Hepatocyte (in vitro differentiated cells): ENCODE measurements around the gene ARVCF. TPM values are rescaled to one million over a fixed set of nuclear protein-coding genes. Genes with fewer than 3 reads are reported as not detected.
"Not testable (repeated sequence)": the region's sequence is repeated elsewhere in the genome, so short reads cannot be mapped to it uniquely, and the experiment has no call there.

Experiments
- DNase-seq: peaks from one replicate; pipeline ENCODE4 v3.0.0-alpha.2; 2016; ENCODE audit warnings: low spot score
- H2AFZ ChIP-seq: fragments of 200-600 bp; sonication (generic); 2 replicates; pipeline ENCODE4 v1.6.0; 2016; ENCODE audit warnings: antibody characterized with exemption, mild to moderate bottlenecking
- H3K27ac ChIP-seq: fragments of 200-600 bp; sonication (generic); 2 replicates; pipeline ENCODE4 v1.5.1; 2016; ENCODE audit warnings: mild to moderate bottlenecking
- H3K27me3 ChIP-seq: fragments of 200-600 bp; sonication (generic); 2 replicates; pipeline ENCODE4 v1.6.1; 2016
- H3K36me3 ChIP-seq: fragments of 200-600 bp; sonication (generic); replicated peaks from 2 replicates; pipeline ENCODE4 v1.5.1; 2016; ENCODE audit warnings: low read depth; ENCODE audit not compliant: insufficient read depth
- H3K4me1 ChIP-seq: fragments of 200-600 bp; sonication (generic); 2 replicates; pipeline ENCODE4 v1.5.1; 2016; ENCODE audit warnings: mild to moderate bottlenecking, moderate library complexity; ENCODE audit not compliant: insufficient read depth
- H3K4me2 ChIP-seq: fragments of 200-600 bp; sonication (generic); 2 replicates; pipeline ENCODE4 v1.6.0; 2016
- H3K4me3 ChIP-seq: fragments of 200-600 bp; sonication (generic); 2 replicates; pipeline ENCODE4 v1.5.1; 2016; ENCODE audit warnings: mild to moderate bottlenecking
- H3K79me2 ChIP-seq: fragments of 200-600 bp; sonication (generic); 2 replicates; pipeline ENCODE4 v1.6.0; 2017; ENCODE audit warnings: mild to moderate bottlenecking
- H3K9me2 ChIP-seq: fragments of 200-600 bp; sonication (generic); replicated peaks from 2 replicates; pipeline ENCODE4 v1.6.0; 2017; ENCODE audit warnings: mild to moderate bottlenecking; ENCODE audit not compliant: insufficient read depth
- H3K9me3 ChIP-seq: fragments of 200-600 bp; sonication (generic); 2 replicates; pipeline ENCODE4 v1.5.1; 2016; ENCODE audit warnings: low read depth, mild to moderate bottlenecking
- H4K20me1 ChIP-seq: fragments of 200-600 bp; sonication (generic); 2 replicates; pipeline ENCODE4 v1.6.0; 2016; ENCODE audit warnings: mild to moderate bottlenecking; ENCODE audit not compliant: insufficient read depth, poor library complexity, severe bottlenecking
- CTCF ChIP-seq: fragments of 200-600 bp; sonication (generic); IDR thresholded peaks from 2 replicates; pipeline ENCODE4 v1.5.1; 2016; ENCODE audit warnings: antibody characterized with exemption, mild to moderate bottlenecking; ENCODE audit not compliant: poor library complexity
- EZH2 ChIP-seq: fragments of 200-600 bp; sonication (generic); IDR thresholded peaks from 2 replicates; pipeline ENCODE4 v1.6.1; 2016; ENCODE audit warnings: antibody characterized with exemption, mild to moderate bottlenecking, borderline replicate concordance
- EZH2phosphoT487 ChIP-seq: fragments of 200-600 bp; sonication (generic); IDR thresholded peaks from one replicate; pipeline ENCODE4 v1.6.1; 2018; ENCODE audit warnings: antibody characterized with exemption, mild to moderate bottlenecking, low read depth, moderate library complexity; ENCODE audit not compliant: unreplicated experiment, severe bottlenecking
- WGBS: methylation state at CpG from one replicate; pipeline ENCODE4 v1.1.6; 2016; ENCODE audit warnings: low lambda C conversion rate; ENCODE audit errors: missing lambda C conversion rate; 5-methylcytosine and 5-hydroxymethylcytosine counted together
- polyA plus RNA-seq: library from polyadenylated mRNA; unstranded; fragments of >200 nt; fragmentation: Nextera tagmentation; extraction: Ambion mirVana; gene quantifications from 2 replicates; pipeline ENCODE4 v1.2.1, GENCODE V29; 2016
- total RNA-seq: library from RNA; depleted of rRNA; stranded (reverse); fragments of >200 nt; gene quantifications from 2 replicates; pipeline ENCODE4 v1.2.3, GENCODE V29; 2014

ARVCF gene
- total and polyA plus RNA-seq, 2 experiments from 2014 or later: 23.8 to 32.5 TPM

GRCh38 chr22:19940536-19941364 is 75.9 kb downstream of the ARVCF start:
- DNase-seq: no peak
- Histone ChIP-seq H3K4me1 (peaks cover 15% of the 10 kb centered on the region), H3K4me2 (no peak overlapping the region), H3K36me3 (no peaks in the 10 kb centered on the region), H3K79me2 (no peaks in the 10 kb centered on the region), H4K20me1 (no peaks in the 10 kb centered on the region), H3K27me3 (no peaks in the 10 kb centered on the region), H2AFZ (no peak overlapping the region), H3K9me3 (no peaks in the 10 kb centered on the region), H3K9me2 (no peaks in the 10 kb centered on the region), H3K4me3 (no peak overlapping the region), H3K27ac (no peak overlapping the region)
- TF ChIP-seq EZH2phosphoT487 (no peak), CTCF (no peak)
- 92% methylated on average over 21 of the region's 21 CpGs for WGBS

- WGBS: 78% methylated on average over 16 of the region's 16 CpGs
- Histone ChIP-seq H3K79me2 (no peaks in the 10 kb centered on the region), H3K27ac (no peak overlapping the region), H2AFZ (no peak overlapping the region), H3K27me3 (no peaks in the 10 kb centered on the region), H3K36me3 (no peaks in the 10 kb centered on the region), H3K4me1 (peaks cover 6% of the 10 kb centered on the region), H3K4me3 (no peak overlapping the region), H3K9me3 (no peaks in the 10 kb centered on the region), H3K4me2 (no peak overlapping the region), H4K20me1 (no peaks in the 10 kb centered on the region), H3K9me2 (no peaks in the 10 kb centered on the region)
- no peak for DNase-seq
- TF ChIP-seq CTCF (no peak), EZH2 (no peak)
Measured at GRCh38 chr22:19937616-19938473, 78.8 kb downstream of the ARVCF start.

GRCh38 chr22:19936513-19936912 is 80.1 kb downstream of the ARVCF start:
- Histone ChIP-seq H2AFZ (no peak overlapping the region), H4K20me1 (no peaks in the 10 kb centered on the region), H3K4me3 (no peak overlapping the region), H3K4me2 (no peak overlapping the region), H3K27me3 (no peaks in the 10 kb centered on the region), H3K9me3 (no peaks in the 10 kb centered on the region), H3K79me2 (no peaks in the 10 kb centered on the region), H3K36me3 (no peaks in the 10 kb centered on the region), H3K9me2 (no peaks in the 10 kb centered on the region), H3K27ac (no peak overlapping the region), H3K4me1 (no peaks in the 10 kb centered on the region)
- WGBS: 95% methylated on average over 7 of the region's 7 CpGs
- TF ChIP-seq EZH2phosphoT487 (no peak), CTCF (no peak), EZH2 (no peak)
- DNase-seq: no peak

GRCh38 chr22:19935123-19935718 is 81.4 kb downstream of the ARVCF start:
- not testable (repeated sequence) for H3K4me2 ChIP-seq, H4K20me1 ChIP-seq, H3K9me3 ChIP-seq, H3K79me2 ChIP-seq, H3K36me3 ChIP-seq, H3K27me3 ChIP-seq, H2AFZ ChIP-seq, H3K9me2 ChIP-seq, H3K27ac ChIP-seq, H3K4me3 ChIP-seq, DNase-seq, H3K4me1 ChIP-seq
- 87% methylated on average over 11 of the region's 11 CpGs for WGBS
